HG02970 (cell line): ENCODE data around the gene TIAM2.
"Not testable (repeated sequence)": the region's sequence is repeated elsewhere in the genome, so short reads cannot be mapped to it uniquely, and the experiment has no call there.

Experiments used
- ATAC-seq: cut with Tn5 transposase; IDR thresholded peaks from one replicate; pipeline ENCODE4 v1.9.1; 2021; ENCODE audit warnings: mild to moderate bottlenecking, moderate library complexity, moderate number of reproducible peaks; ENCODE audit not compliant: unreplicated experiment, low FRiP score

TIAM2 gene

GRCh38 chr6:154995254-154996015, at the start of gene TIAM2:
Gene TIAM2, plus strand, starts transcription at chr6:154995315. Its CDS starts 133,909 bp downstream, at chr6:155129224.
- ATAC-seq: no peak

- no peak for ATAC-seq
Observed at GRCh38 chr6:154950979-154951344, 44.2 kb upstream of the TIAM2 start.

- ATAC-seq: no peak
Observed at GRCh38 chr6:154951345-154952200, 43.5 kb upstream of the TIAM2 start.

- ATAC-seq: no peak
Observed at GRCh38 chr6:154953644-154954043, 41.5 kb upstream of the TIAM2 start.

GRCh38 chr6:154954347-154954746, 40.8 kb upstream of the TIAM2 start:
- ATAC-seq: no peak

- no peak for ATAC-seq
Observed at GRCh38 chr6:154956771-154957522, 38.2 kb upstream of the TIAM2 start.

GRCh38 chr6:154958469-154958868, 36.6 kb upstream of the TIAM2 start:
- no peak for ATAC-seq

- ATAC-seq: no peak
Observed at GRCh38 chr6:154960299-154960843, 34.7 kb upstream of the TIAM2 start.

- ATAC-seq: no peak
Observed at GRCh38 chr6:154960854-154961530, 34.1 kb upstream of the TIAM2 start.

GRCh38 chr6:154962753-154963152, 32.4 kb upstream of the TIAM2 start:
- no peak for ATAC-seq

- ATAC-seq: not testable (repeated sequence)
Observed at GRCh38 chr6:154966065-154966770, 28.9 kb upstream of the TIAM2 start.

GRCh38 chr6:154969796-154970195, 25.3 kb upstream of the TIAM2 start:
- ATAC-seq: no peak

- ATAC-seq: no peak
Observed at GRCh38 chr6:154974485-154975149, 20.5 kb upstream of the TIAM2 start.

- no peak for ATAC-seq
Observed at GRCh38 chr6:154977588-154977987, 17.5 kb upstream of the TIAM2 start.

GRCh38 chr6:154980273-154981078, 14.6 kb upstream of the TIAM2 start:
- no peak for ATAC-seq

GRCh38 chr6:154981079-154981870, 13.8 kb upstream of the TIAM2 start:
- no peak for ATAC-seq

- ATAC-seq: no peak
Observed at GRCh38 chr6:154984146-154984545, 11.0 kb upstream of the TIAM2 start.
